ENCODE results near the gene TPH1. TPM values are rescaled to one million over a fixed set of nuclear protein-coding genes. Genes with fewer than 3 reads are reported as not detected.
"Not testable (repeated sequence)": the region's sequence is repeated elsewhere in the genome, so short reads cannot be mapped to it uniquely, and the experiment has no call there.

TPH1 gene
- total and polyA plus RNA-seq, 2 donors: 0.14 to 2.5 TPM

- peak within 1 kb of the TSS; percentile 67 for H3K27ac ChIP-seq (ENCODE audit: low read depth)
- WGBS: under 1% methylated on average over 92 of the region's 93 CpGs
- H3K36me3 ChIP-seq (ENCODE audit: insufficient read depth): no peaks in the 10 kb centered on the region
- peak; percentile 52 for DNase-seq (ENCODE audit: extremely low spot score)
- H3K4me3 ChIP-seq (ENCODE audit: low read depth, low read length): peak within 1 kb of the TSS; percentile 76
- no peaks in the 10 kb centered on the region for H3K4me1 ChIP-seq (ENCODE audit: insufficient read depth)
These were observed 32.9 kb downstream of the TPH1 start, which contains the start of gene SERGEF for GRCh38 chr11:18012906-18013781. Gene SERGEF (minus strand): TSS chr11:18013047. CDS start chr11:18013010, 37 bp downstream.

GRCh38 chr11:18012122-18012905, 33.8 kb downstream of the TPH1 start:
- Histone ChIP-seq H3K4me1 (ENCODE audit: insufficient read depth) (no peaks in the 10 kb centered on the region), H3K4me3 (ENCODE audit: low read depth, low read length) (peak overlapping the region; percentile 76), H3K27ac (ENCODE audit: low read depth) (peak overlapping the region; percentile 67), H3K36me3 (ENCODE audit: insufficient read depth) (no peaks in the 10 kb centered on the region)
- no peak for DNase-seq (ENCODE audit: extremely low spot score)
- 6% methylated on average over 46 of the region's 46 CpGs for WGBS

GRCh38 chr11:18011633-18012032, 34.4 kb downstream of the TPH1 start:
- no peak overlapping the region for H3K27ac ChIP-seq (ENCODE audit: low read depth)
- H3K4me3 ChIP-seq (ENCODE audit: low read depth, low read length): no peak overlapping the region
- 87% methylated on average over 8 of the region's 8 CpGs for WGBS
- H3K36me3 ChIP-seq (ENCODE audit: insufficient read depth): no peaks in the 10 kb centered on the region
- no peaks in the 10 kb centered on the region for H3K4me1 ChIP-seq (ENCODE audit: insufficient read depth)
- no peak for DNase-seq (ENCODE audit: extremely low spot score)

- no peak overlapping the region for H3K27ac ChIP-seq (ENCODE audit: low read depth)
- DNase-seq (ENCODE audit: extremely low spot score): no peak
- 89% methylated on average over 10 of the region's 10 CpGs for WGBS
These were observed 35.0 kb downstream of the TPH1 start for GRCh38 chr11:18010977-18011586.

GRCh38 chr11:18010121-18010670, 35.9 kb downstream of the TPH1 start:
- Histone ChIP-seq H3K4me3 (ENCODE audit: low read depth, low read length) (no peak overlapping the region), H3K36me3 (ENCODE audit: insufficient read depth) (no peaks in the 10 kb centered on the region), H3K27ac (ENCODE audit: low read depth) (no peak overlapping the region), H3K4me1 (ENCODE audit: insufficient read depth) (no peaks in the 10 kb centered on the region)
- no peak for DNase-seq (ENCODE audit: extremely low spot score)

More at GRCh38 chr11:18010977-18011586, 35.0 kb downstream of the TPH1 start:
- Histone ChIP-seq H3K36me3 (ENCODE audit: insufficient read depth) (no peaks in the 10 kb centered on the region), H3K4me3 (ENCODE audit: low read depth, low read length) (no peak overlapping the region), H3K4me1 (ENCODE audit: insufficient read depth) (no peaks in the 10 kb centered on the region)

- Histone ChIP-seq H3K4me3 (ENCODE audit: low read depth, low read length) (no peak overlapping the region), H3K4me1 (ENCODE audit: insufficient read depth) (no peaks in the 10 kb centered on the region), H3K36me3 (ENCODE audit: insufficient read depth) (no peaks in the 10 kb centered on the region), H3K27ac (ENCODE audit: low read depth) (no peak overlapping the region)
- WGBS: 89% methylated on average over 4 of the region's 4 CpGs
- no peak for DNase-seq (ENCODE audit: extremely low spot score)
These were observed 40.5 kb downstream of the TPH1 start for GRCh38 chr11:18005376-18006129.

GRCh38 chr11:18001191-18001590, 44.9 kb downstream of the TPH1 start:
- DNase-seq (ENCODE audit: extremely low spot score): no peak
- Histone ChIP-seq H3K4me3 (ENCODE audit: low read depth, low read length) (no peak overlapping the region), H3K27ac (ENCODE audit: low read depth) (no peak overlapping the region), H3K4me1 (ENCODE audit: insufficient read depth) (no peaks in the 10 kb centered on the region), H3K36me3 (ENCODE audit: insufficient read depth) (no peaks in the 10 kb centered on the region)
- WGBS: 65% methylated on average over 2 of the region's 2 CpGs

- H3K4me3 ChIP-seq (ENCODE audit: low read depth, low read length): no peak overlapping the region
- no peaks in the 10 kb centered on the region for H3K4me1 ChIP-seq (ENCODE audit: insufficient read depth)
- no peak for DNase-seq (ENCODE audit: extremely low spot score)
- no peak overlapping the region for H3K27ac ChIP-seq (ENCODE audit: low read depth)
- H3K36me3 ChIP-seq (ENCODE audit: insufficient read depth): no peaks in the 10 kb centered on the region
- 96% methylated on average over 1 of the region's 1 CpG for WGBS
These were observed 45.3 kb downstream of the TPH1 start for GRCh38 chr11:18000760-18001159.

GRCh38 chr11:18000128-18000527, 45.9 kb downstream of the TPH1 start:
- not testable (repeated sequence) for H3K4me1 ChIP-seq (ENCODE audit: insufficient read depth); H3K27ac ChIP-seq (ENCODE audit: low read depth); DNase-seq (ENCODE audit: extremely low spot score); H3K4me3 ChIP-seq (ENCODE audit: low read depth, low read length); H3K36me3 ChIP-seq (ENCODE audit: insufficient read depth)
- 97% methylated on average over 4 of the region's 4 CpGs for WGBS

Other genes with a start within 250 kb of the TPH1 start
- 14.1 TPM for gene SERGEF, start 33.2 kb downstream of the TPH1 start, total RNA-seq
- gene SERGEF, start 33.2 kb downstream of the TPH1 start, polyA plus RNA-seq: 45.3 TPM
- gene SAAL1, start 59.8 kb upstream of the TPH1 start, total RNA-seq: 23.1 TPM
- gene SAAL1, start 59.8 kb upstream of the TPH1 start, polyA plus RNA-seq: 8.8 TPM
- gene MRGPRX3, start 86.3 kb upstream of the TPH1 start, total RNA-seq: not detected
- not detected for gene MRGPRX3, start 86.3 kb upstream of the TPH1 start, polyA plus RNA-seq
- gene MRGPRX4, start 126.6 kb upstream of the TPH1 start, total RNA-seq: not detected
- gene MRGPRX4, start 126.6 kb upstream of the TPH1 start, polyA plus RNA-seq: not detected
- not detected for gene SAA4, start 190.5 kb upstream of the TPH1 start, total RNA-seq
- 0.54 TPM for gene SAA4, start 190.5 kb upstream of the TPH1 start, polyA plus RNA-seq
- gene SAA2, start 202.4 kb upstream of the TPH1 start, total RNA-seq: not detected
- 13.7 TPM for gene SAA2, start 202.4 kb upstream of the TPH1 start, polyA plus RNA-seq
- not detected for gene SAA1, start 220.0 kb upstream of the TPH1 start, total RNA-seq
- gene SAA1, start 220.0 kb upstream of the TPH1 start, polyA plus RNA-seq: 44.4 TPM

All from urinary bladder (tissue), 4 donors.